Esophagus muscularis mucosa (tissue), 4 donors: ENCODE measurements around the gene ZNF154. TPM values are rescaled to one million over a fixed set of nuclear protein-coding genes. Genes with fewer than 3 reads are reported as not detected.

Source experiments
- DNase-seq: peaks from one replicate; pipeline ENCODE4 v3.0.0-alpha.2; 2017; ENCODE audit errors: extremely low spot score
- H3K27ac ChIP-seq, 4 donors: fragments of 200-600 bp; sonication (generic); replicated peaks in 1 of 4; 1 replicate in 3 of 4; 2 replicates in 1 of 4; pipeline ENCODE4 v1.5.1; 2016 to 2019; ENCODE audit warnings: mild to moderate bottlenecking in 1 of 4
- H3K27me3 ChIP-seq, 4 donors: fragments of 200-600 bp; sonication (generic); one replicate each; pipeline versions ENCODE4 v1.5.1 to v1.6.0; 2016 to 2019
- H3K36me3 ChIP-seq, 4 donors: fragments of 200-600 bp; sonication (generic); one replicate each; pipeline ENCODE4 v1.5.1; 2016 to 2019
- H3K4me1 ChIP-seq, 4 donors: fragments of 200-600 bp; sonication (generic); one replicate each; pipeline ENCODE4 v1.5.1; 2016 to 2019
- H3K4me3 ChIP-seq, 4 donors: fragments of 200-600 bp; sonication (generic); 1 replicate in 2 of 4; 2 replicates in 2 of 4; pipeline ENCODE4 v1.5.1; 2016 to 2019; ENCODE audit warnings: mild to moderate bottlenecking in 4 of 4, moderate library complexity in 1 of 4
- H3K9me3 ChIP-seq, 4 donors: fragments of 200-600 bp; sonication (generic); 1 replicate in 3 of 4; 2 replicates in 1 of 4; pipeline ENCODE4 v1.5.1; 2016 to 2019
- EP300 ChIP-seq: sonication (generic); formaldehyde crosslinking; IDR thresholded peaks from one replicate; pipeline ENCODE4 v1.6.1; 2017; ENCODE audit warnings: antibody characterized with exemption
- POLR2A ChIP-seq: fragments of 450-650 bp; IDR thresholded peaks from one replicate; pipeline ENCODE4 v1.6.1; 2017; ENCODE audit warnings: antibody characterized with exemption, moderate library complexity, mild to moderate bottlenecking, low read depth
- POLR2AphosphoS5 ChIP-seq, 2 donors: sonication (generic); formaldehyde crosslinking; IDR thresholded peaks; one replicate each; pipeline ENCODE4 v1.6.1; 2017; ENCODE audit warnings: antibody characterized with exemption in 2 of 2
- WGBS: methylation state at CpG from one replicate; pipeline ENCODE4 v1.1.5; 2018; 5-methylcytosine and 5-hydroxymethylcytosine counted together
- intact Hi-C: fragments of 100-400 bp; cut with DNase I; formaldehyde crosslinking; loops from one replicate; pipeline ENCODE4 v1.15.1; 2023
- total RNA-seq, 4 donors: library from RNA; depleted of rRNA; stranded (reverse); fragments of >200 nt; gene quantifications; one replicate each; pipeline versions ENCODE4 v1.1.0 to v1.2.1, GENCODE V29; 2016
- TF ChIP-seq, protein P1 (sequence below), 3 experiments: fragments of 200-600 bp in 2 of 3; fragments of 450-650 bp in 1 of 3; sonication (generic) in 2 of 3; IDR thresholded peaks; one replicate each; pipeline ENCODE4 v1.5.1; 2017 to 2019; ENCODE audit warnings: antibody characterized with exemption in 3 of 3, mild to moderate bottlenecking in 2 of 3, moderate library complexity in 1 of 3

ZNF154 gene
- total RNA-seq, 4 donors from 2014 or later = 5.0 to 8.7 (median 7.1) TPM

DNA sequence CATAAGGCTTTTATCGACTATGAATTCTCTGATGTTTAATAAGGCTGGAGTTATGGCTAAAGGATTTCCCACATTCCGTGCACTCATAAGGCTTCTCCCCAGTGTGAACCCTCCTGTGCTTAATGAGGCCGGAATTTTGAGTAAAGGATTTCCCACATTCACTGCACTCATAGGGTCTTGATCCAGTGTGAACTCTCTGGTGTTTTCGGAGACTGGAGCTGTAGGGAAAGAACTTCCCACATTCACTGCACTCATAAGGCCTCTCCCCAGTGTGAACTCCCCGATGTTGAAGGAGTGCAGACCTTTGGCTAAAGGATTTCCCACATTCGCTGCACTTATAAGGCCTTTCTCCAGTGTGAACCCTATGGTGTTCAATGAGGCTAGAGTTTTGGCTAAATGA lies 7.4 kb downstream of the ZNF154 start:
- Histone ChIP-seq H3K36me3 (peaks cover 44 to 81% (median 54%) of the 10 kb centered on the region in 4 donors), H3K9me3 (peaks cover 0 to 93% (median 59%) of the 10 kb centered on the region in 4 donors), H3K27ac (no peak overlapping the region), H3K27me3 (no peaks in the 10 kb centered on the region), H3K4me3 (no peak overlapping the region), H3K4me1 (peaks cover 3 to 26% (median 21%) of the 10 kb centered on the region in 4 donors)
- TF ChIP-seq, protein P1, sequence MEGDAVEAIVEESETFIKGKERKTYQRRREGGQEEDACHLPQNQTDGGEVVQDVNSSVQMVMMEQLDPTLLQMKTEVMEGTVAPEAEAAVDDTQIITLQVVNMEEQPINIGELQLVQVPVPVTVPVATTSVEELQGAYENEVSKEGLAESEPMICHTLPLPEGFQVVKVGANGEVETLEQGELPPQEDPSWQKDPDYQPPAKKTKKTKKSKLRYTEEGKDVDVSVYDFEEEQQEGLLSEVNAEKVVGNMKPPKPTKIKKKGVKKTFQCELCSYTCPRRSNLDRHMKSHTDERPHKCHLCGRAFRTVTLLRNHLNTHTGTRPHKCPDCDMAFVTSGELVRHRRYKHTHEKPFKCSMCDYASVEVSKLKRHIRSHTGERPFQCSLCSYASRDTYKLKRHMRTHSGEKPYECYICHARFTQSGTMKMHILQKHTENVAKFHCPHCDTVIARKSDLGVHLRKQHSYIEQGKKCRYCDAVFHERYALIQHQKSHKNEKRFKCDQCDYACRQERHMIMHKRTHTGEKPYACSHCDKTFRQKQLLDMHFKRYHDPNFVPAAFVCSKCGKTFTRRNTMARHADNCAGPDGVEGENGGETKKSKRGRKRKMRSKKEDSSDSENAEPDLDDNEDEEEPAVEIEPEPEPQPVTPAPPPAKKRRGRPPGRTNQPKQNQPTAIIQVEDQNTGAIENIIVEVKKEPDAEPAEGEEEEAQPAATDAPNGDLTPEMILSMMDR (IDR thresholded peaks at IDR 0.05) = no peak
- no peak for TF ChIP-seq EP300
- no peak for TF ChIP-seq POLR2AphosphoS5 (IDR thresholded peaks at IDR 0.05)
- TF ChIP-seq POLR2A = no peak
- intact Hi-C loops = no loop called here
- 95% methylated on average over 5 of the region's 6 CpGs for WGBS
- no peak for DNase-seq

DNA sequence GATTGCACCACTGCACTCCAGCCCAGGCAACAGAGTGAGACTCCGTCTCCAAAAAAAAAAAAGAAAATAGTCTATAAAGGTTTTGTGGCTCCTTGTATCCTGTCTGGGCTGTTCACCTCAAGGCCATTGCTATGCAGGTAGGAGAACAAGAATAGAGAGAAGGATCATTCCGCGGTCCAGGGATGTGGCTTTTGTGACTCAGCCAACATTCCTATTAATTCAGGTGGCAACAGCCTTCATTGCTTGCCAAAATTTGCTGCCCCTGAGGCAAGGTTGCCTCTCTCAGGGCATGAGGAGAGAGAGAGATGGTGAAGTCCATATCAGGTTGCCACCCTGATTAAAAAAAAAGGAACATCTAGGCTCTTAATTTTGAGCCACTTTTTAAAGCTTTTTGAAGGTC lies 19.3 kb downstream of the ZNF154 start:
- Histone ChIP-seq H3K9me3 (peaks cover 14 to 96% (median 75%) of the 10 kb centered on the region in 4 donors), H3K4me3 (no peak overlapping the region), H3K36me3 (peaks cover 29 to 48% (median 36%) of the 10 kb centered on the region in 4 donors), H3K27ac (no peak overlapping the region), H3K27me3 (no peaks in the 10 kb centered on the region), H3K4me1 (no peaks in the 10 kb centered on the region)
- TF ChIP-seq, protein P1 (IDR thresholded peaks at IDR 0.05) = no peak
- no peak for TF ChIP-seq POLR2A
- TF ChIP-seq EP300 = no peak
- TF ChIP-seq POLR2AphosphoS5 (IDR thresholded peaks at IDR 0.05) = no peak
- 94% methylated on average over 3 of the region's 3 CpGs for WGBS
- no peak for DNase-seq
- intact Hi-C loops = no loop called here

DNA sequence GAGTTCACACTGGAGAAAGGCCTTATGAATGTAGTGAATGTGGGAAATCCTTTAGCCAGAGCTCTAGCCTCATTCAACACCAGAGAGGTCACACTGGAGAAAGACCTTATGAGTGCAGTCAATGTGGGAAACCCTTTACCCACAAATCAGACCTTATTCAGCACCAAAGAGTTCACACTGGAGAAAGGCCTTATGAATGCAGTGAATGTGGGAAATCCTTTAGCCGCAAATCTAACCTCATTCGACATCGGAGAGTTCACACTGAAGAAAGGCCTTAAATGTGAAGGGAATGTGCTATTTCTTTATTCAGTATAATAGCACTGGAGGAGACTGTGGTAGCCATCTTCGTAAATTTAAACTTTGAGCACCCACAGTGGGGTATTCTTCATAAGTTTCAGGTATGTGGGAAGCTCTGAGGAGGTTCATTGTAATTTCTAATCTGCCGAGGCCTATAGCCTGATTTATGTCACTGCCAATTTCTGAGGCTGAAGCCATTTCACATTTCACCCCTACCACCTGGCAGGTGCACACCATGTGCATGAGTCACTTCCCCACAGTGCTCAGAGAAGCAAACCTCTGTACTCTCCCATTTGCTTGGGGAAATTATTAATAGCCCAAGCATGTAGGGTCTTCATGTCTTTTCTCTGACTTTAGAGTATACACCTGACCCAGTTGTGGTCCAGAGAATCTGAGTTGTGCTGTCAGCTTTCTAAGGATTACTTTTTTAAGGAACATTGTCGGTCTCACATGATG lies 20.8 kb downstream of the ZNF154 start:
- H3K36me3 ChIP-seq = peaks cover 36 to 62% (median 47%) of the 10 kb centered on the region in 4 donors
- no peaks in the 10 kb centered on the region for H3K27me3 ChIP-seq
- H3K4me1 ChIP-seq = peaks cover 8 to 10% (median 9%) of the 10 kb centered on the region in 4 donors
- H3K9me3 ChIP-seq = peaks cover 14 to 96% (median 76%) of the 10 kb centered on the region in 4 donors
- no peak overlapping the region for H3K4me3 ChIP-seq
- H3K27ac ChIP-seq = no peak overlapping the region
- no peak for DNase-seq
- intact Hi-C loops = no loop called here
- WGBS = 97% methylated on average over 6 of the region's 6 CpGs
- no peak for TF ChIP-seq POLR2A
- TF ChIP-seq EP300 = no peak
- no peak for TF ChIP-seq POLR2AphosphoS5 (IDR thresholded peaks at IDR 0.05)

DNA sequence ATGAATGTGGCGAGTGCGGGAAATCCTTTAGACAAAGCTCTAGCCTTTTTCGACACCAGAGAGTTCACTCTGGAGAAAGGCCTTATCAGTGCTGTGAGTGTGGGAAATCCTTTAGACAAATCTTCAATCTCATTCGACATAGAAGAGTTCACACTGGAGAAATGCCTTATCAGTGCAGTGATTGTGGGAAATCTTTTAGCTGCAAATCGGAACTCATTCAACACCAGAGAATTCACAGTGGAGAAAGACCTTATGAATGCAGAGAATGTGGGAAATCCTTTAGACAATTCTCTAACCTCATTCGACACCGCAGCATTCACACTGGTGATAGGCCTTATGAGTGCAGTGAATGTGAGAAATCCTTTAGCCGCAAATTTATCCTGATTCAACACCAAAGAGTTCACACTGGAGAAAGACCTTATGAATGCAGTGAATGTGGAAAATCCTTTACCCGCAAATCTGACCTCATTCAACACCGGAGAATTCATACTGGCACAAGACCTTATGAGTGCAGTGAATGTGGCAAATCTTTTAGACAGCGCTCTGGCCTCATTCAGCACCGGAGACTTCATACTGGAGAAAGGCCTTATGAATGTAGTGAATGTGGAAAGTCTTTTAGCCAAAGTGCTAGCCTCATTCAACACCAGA lies 21.5 kb downstream of the ZNF154 start:
- peaks cover 36 to 57% (median 47%) of the 10 kb centered on the region in 4 donors for H3K36me3 ChIP-seq
- WGBS = 92% methylated on average over 12 of the region's 12 CpGs
- no peaks in the 10 kb centered on the region for H3K27me3 ChIP-seq
- H3K9me3 ChIP-seq = peaks cover 14 to 93% (median 74%) of the 10 kb centered on the region in 4 donors
- H3K27ac ChIP-seq = no peak overlapping the region
- H3K4me3 ChIP-seq = no peak overlapping the region
- peaks cover 15 to 17% (median 16%) of the 10 kb centered on the region in 4 donors for H3K4me1 ChIP-seq
- TF ChIP-seq POLR2AphosphoS5 (IDR thresholded peaks at IDR 0.05) = no peak
- DNase-seq = no peak
- intact Hi-C loops = no loop called here

DNA sequence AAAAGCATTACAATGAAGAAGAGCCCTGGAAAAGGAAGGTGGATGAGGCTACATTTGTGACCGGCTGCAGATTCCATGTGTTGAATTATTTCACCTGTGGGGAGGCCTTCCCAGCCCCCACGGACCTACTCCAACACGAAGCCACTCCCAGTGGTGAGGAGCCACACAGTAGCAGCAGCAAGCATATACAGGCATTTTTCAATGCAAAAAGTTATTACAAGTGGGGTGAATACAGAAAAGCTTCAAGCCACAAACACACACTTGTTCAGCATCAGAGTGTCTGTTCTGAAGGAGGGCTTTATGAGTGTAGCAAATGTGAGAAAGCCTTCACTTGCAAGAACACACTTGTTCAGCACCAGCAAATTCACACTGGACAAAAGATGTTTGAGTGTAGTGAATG lies 22.3 kb downstream of the ZNF154 start:
- 96% methylated on average over 3 of the region's 3 CpGs for WGBS
- peaks cover 36 to 57% (median 47%) of the 10 kb centered on the region in 4 donors for H3K36me3 ChIP-seq
- H3K9me3 ChIP-seq = peaks cover 14 to 86% (median 73%) of the 10 kb centered on the region in 4 donors

More for the DNA sequence above, 22.3 kb downstream of the ZNF154 start:
- intact Hi-C loops = no loop called here
- Histone ChIP-seq H3K27me3 (no peaks in the 10 kb centered on the region), H3K4me1 (peaks cover 18 to 20% (median 19%) of the 10 kb centered on the region in 4 donors), H3K4me3 (no peak overlapping the region), H3K27ac (no peak overlapping the region)
- no peak for DNase-seq
- TF ChIP-seq POLR2A (no peak), POLR2AphosphoS5 (IDR thresholded peaks at IDR 0.05) (no peak), EP300 (no peak)
